K562 (cell line): Measurements from ENCODE around the gene VASH2. TPM values are rescaled to one million over a fixed set of nuclear protein-coding genes. Genes with fewer than 3 reads are reported as not detected.

Source experiments
- ATAC-seq: fragments of 200-7000 bp; cut with Tn5 transposase; 3 replicates; pipeline ENCODE4 v1.9.1; 2020; ENCODE audit warnings: moderate library complexity
- BruUV-seq: library from RNA; stranded (reverse); fragments of 400-500 nt; replicated peaks from 2 replicates; lab custom pipeline; 2021; lab: Mats Ljungman, UMichigan
- CTCF ChIA-PET: fragments of 300-600 bp; formaldehyde crosslinking; extraction: SDS; loops from one replicate; lab custom pipeline; 2021; ENCODE audit warnings: low intra/inter-chr PET ratio; lab: Yijun Ruan, JAX
- POLR2A ChIA-PET: fragments of 300-600, 350-650 bp; sonication (Branson Sonifier 250); formaldehyde crosslinking; extraction: SDS; loops from one replicate; lab custom pipeline; 2021; ENCODE audit warnings: antibody characterized with exemption, inconsistent platforms; lab: Yijun Ruan, JAX
- DNase-seq, 4 experiments: peaks; one replicate each; pipeline versions ENCODE4 v3.0.0 to v3.0.0-alpha.2; 2011 to 2018; ENCODE audit warnings: low spot score in 3 of 4, mixed read lengths in 3 of 4; ENCODE audit errors: extremely low read depth in 1 of 4
- FAIRE-seq: peaks from 2 replicates; lab custom pipeline; 2011; peaks lifted over from hg19 to GRCh38; lab: Jason Lieb, UNC
- H2AFZ ChIP-seq: 2 replicates; pipeline ENCODE4 v1.6.0; 2011; ENCODE audit warnings: low read depth, low read length, control low read depth, inconsistent platforms
- H3K27ac ChIP-seq: fragments of 200-600 bp; 3 replicates; pipeline ENCODE4 v1.8.0; 2011; ENCODE audit warnings: low read depth, mild to moderate bottlenecking, control low read depth, inconsistent platforms, low read length, moderate library complexity, mixed read lengths; ENCODE audit errors: extremely low read depth
- H3K27me3 ChIP-seq, 2 experiments: fragments of 300-600 bp in 1 of 2; 2 replicates in 1 of 2; 3 replicates in 1 of 2; pipeline versions ENCODE4 v1.6.0 to v1.8.0; 2011; ENCODE audit warnings: inconsistent platforms in 2 of 2, low read length in 2 of 2, mild to moderate bottlenecking in 1 of 2, mixed read lengths in 1 of 2, moderate library complexity in 1 of 2; ENCODE audit not compliant: control insufficient read depth in 2 of 2, insufficient read depth in 2 of 2
- H3K36me3 ChIP-seq: fragments of 300-600 bp; 3 replicates; pipeline ENCODE4 v1.8.0; 2011; ENCODE audit warnings: mild to moderate bottlenecking, low read length, inconsistent platforms; ENCODE audit not compliant: control insufficient read depth, insufficient read depth
- H3K4me1 ChIP-seq, 2 experiments: fragments of 200-600 bp in 1 of 2; replicated peaks in 1 of 2; 2 replicates in 1 of 2; 3 replicates in 1 of 2; pipeline versions ENCODE4 v1.5.1 to v1.8.0; 2011; ENCODE audit warnings: inconsistent platforms in 2 of 2, low read length in 2 of 2, mild to moderate bottlenecking in 1 of 2, mixed read lengths in 1 of 2, moderate library complexity in 1 of 2; ENCODE audit not compliant: control insufficient read depth in 2 of 2, insufficient read depth in 2 of 2
- H3K4me2 ChIP-seq: 2 replicates; pipeline ENCODE4 v1.6.1; 2011; ENCODE audit warnings: low read length, control low read depth, inconsistent platforms, mixed read lengths; ENCODE audit not compliant: insufficient read depth
- H3K4me3 ChIP-seq: fragments of 200-600 bp; sonication (generic), shearing (Covaris generic); 2 replicates; pipeline ENCODE4 v1.5.1; 2016; ENCODE audit warnings: control low read depth, inconsistent platforms
- H3K79me2 ChIP-seq: fragments of 200-600 bp; 3 replicates; pipeline ENCODE4 v1.8.0; 2011; ENCODE audit warnings: low read length, inconsistent platforms; ENCODE audit not compliant: control insufficient read depth, insufficient read depth
- H3K9ac ChIP-seq, 2 experiments: 2 replicates each; pipeline versions ENCODE4 v1.6.0 to v1.6.1; 2011; ENCODE audit warnings: low read depth in 2 of 2, low read length in 2 of 2, control low read depth in 1 of 2, inconsistent platforms in 1 of 2, mild to moderate bottlenecking in 1 of 2, mixed read lengths in 1 of 2; ENCODE audit not compliant: insufficient read depth in 1 of 2
- H3K9me1 ChIP-seq: one replicate; pipeline ENCODE4 v1.6.0; 2011; ENCODE audit warnings: inconsistent platforms, mild to moderate bottlenecking, low read length, moderate library complexity; ENCODE audit not compliant: control insufficient read depth, insufficient read depth
- H3K9me3 ChIP-seq: replicated peaks from 2 replicates; pipeline ENCODE4 v1.5.1; 2011; ENCODE audit warnings: low read depth, low read length, inconsistent platforms; ENCODE audit not compliant: control insufficient read depth, insufficient read depth
- H4K20me1 ChIP-seq: replicated peaks from 2 replicates; pipeline ENCODE4 v1.6.1; 2011; ENCODE audit warnings: low read length, inconsistent platforms, mixed read lengths; ENCODE audit not compliant: control insufficient read depth, insufficient read depth
- PTRF ChIP-seq: fragments of 450-650 bp; IDR thresholded peaks from 2 replicates; pipeline ENCODE4 v1.6.1; 2016; ENCODE audit warnings: mild to moderate bottlenecking, missing genetic modification characterization, missing compliant biosample characterization
- ZBTB33 ChIP-seq: sonication (generic); formaldehyde crosslinking; IDR thresholded peaks from 2 replicates; pipeline ENCODE4 v1.8.1; 2023; ENCODE audit warnings: mild to moderate bottlenecking, missing genetic modification reagents
- WGBS: fragments of 100-300 bp; shearing (Covaris generic); methylation state at CpG from one replicate; pipeline ENCODE4 v1.1.6; 2016; ENCODE audit warnings: low coverage, mixed read lengths; ENCODE audit not compliant: insufficient coverage; ENCODE audit errors: missing lambda C conversion rate; 5-methylcytosine and 5-hydroxymethylcytosine counted together
- in situ Hi-C: fragments of 300-500 bp; cut with MboI; formaldehyde crosslinking; loops from 4 replicates; pipeline ENCODE4 v1.15.0; 2018; ENCODE audit warnings: inconsistent platforms, mixed read lengths
- intact Hi-C: fragments of 100-400 bp; cut with micrococcal nuclease; formaldehyde crosslinking; loops from 2 replicates; pipeline ENCODE4 v1.14.2; 2022
- polyA plus RNA-seq, 8 experiments: library from polyadenylated mRNA; depleted of rRNA in 4 of 8; stranded (reverse) in 5 of 8; unstranded in 3 of 8; fragments of >200 nt; fragmentation: Nextera tagmentation in 2 of 8; fragmentation: Illumina TruSeq in 1 of 8; extraction: Ambion mirVana in 2 of 8; extraction: Trizol in 1 of 8; gene quantifications; 2 replicates each; pipeline versions ENCODE4 v1.2.1 to v1.2.3, GENCODE V29; 2011 to 2014; ENCODE audit warnings: inconsistent platforms in 1 of 8, missing spikeins in 1 of 8
- total RNA-seq, 7 experiments: library from RNA; depleted of rRNA in 6 of 7; stranded (reverse); fragments of >200 nt in 6 of 7; fragmentation: Illumina TruSeq in 2 of 7; extraction: Trizol in 2 of 7; gene quantifications; 2 replicates each; pipeline versions ENCODE4 v1.2.1 to v1.2.3, GENCODE V29; 2011 to 2021; ENCODE audit warnings: low replicate concordance in 1 of 7

Gene VASH2
- total and polyA plus RNA-seq, 9 of the 15 experiments (the other 6 are each of a cell fraction or from before 2014, with no cell fraction given), result 0.04 to 0.40 (median 0.10) TPM; not detected in 1

DNA sequence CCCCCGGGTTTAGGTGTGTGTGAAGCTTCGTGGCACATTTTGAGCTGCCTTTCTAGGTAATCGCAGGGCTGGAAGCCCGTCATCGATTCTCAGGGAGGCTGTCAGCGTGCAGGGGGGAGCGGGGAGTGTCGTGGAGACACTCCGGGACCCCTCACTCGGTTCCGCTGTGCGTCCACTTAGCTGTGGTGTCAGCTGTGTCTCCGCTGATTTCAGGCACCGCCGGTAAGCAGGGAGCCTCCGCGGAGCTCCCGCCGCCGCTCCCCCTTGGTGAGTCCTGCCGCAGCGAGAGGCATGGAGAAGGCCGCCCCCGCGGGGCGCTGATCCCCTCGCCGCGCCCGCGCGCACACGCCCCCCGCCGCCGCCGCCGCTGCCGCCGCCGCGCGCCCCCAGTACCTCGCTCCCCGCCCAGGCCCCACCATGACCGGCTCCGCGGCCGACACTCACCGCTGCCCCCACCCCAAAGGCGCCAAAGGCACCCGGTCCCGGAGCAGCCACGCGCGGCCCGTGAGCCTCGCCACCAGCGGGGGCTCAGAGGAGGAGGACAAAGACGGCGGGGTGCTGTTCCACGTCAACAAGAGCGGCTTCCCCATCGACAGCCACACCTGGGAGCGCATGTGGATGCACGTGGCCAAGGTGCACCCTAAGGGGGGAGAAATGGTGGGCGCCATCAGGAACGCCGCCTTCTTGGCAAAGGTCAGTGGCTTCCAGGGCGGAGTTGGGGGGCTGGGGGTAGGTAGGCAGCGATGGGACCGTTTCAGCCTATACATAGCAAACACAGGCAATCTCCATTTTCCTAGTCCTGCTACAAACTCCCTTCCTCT lies 995 bp downstream of the VASH2 start:
- H3K27me3 ChIP-seq, result peaks cover 67 to 77% of the 10 kb centered on the region in 2 experiments
- DNase-seq (no peak), FAIRE-seq (no peak), ATAC-seq (no peak)
- H3K9me1 ChIP-seq, result no peaks in the 10 kb centered on the region
- intact Hi-C loops, result no loop called here
- H3K27ac ChIP-seq, result no peak overlapping the region
- no peak overlapping the region for H2AFZ ChIP-seq
- H3K9ac ChIP-seq, result no peak overlapping the region
- no peaks in the 10 kb centered on the region for H3K79me2 ChIP-seq
- no peak overlapping the region for H3K4me2 ChIP-seq
- CTCF ChIA-PET, result no interaction called here
- H3K36me3 ChIP-seq, result no peaks in the 10 kb centered on the region
- H3K9me3 ChIP-seq, result no peaks in the 10 kb centered on the region
- POLR2A ChIA-PET, result interaction anchor here (0.6 to 1.5 kb wide), 4 partner anchors 13 to 33 kb away, joined by 3 to 5 read pairs (median 4); no protein-coding TSS in a partner anchor
- peaks cover 0 to 16% of the 10 kb centered on the region in 2 experiments; a peak in 2 of 5 replicates for H3K4me1 ChIP-seq
- no TSS peak for BruUV-seq
- no peak overlapping the region for H3K4me3 ChIP-seq
- WGBS, result 13% methylated on average over 25 of the region's 72 CpGs
- in situ Hi-C loops, result no loop called here
- 0 out of 2 replicates have a peak, but pooled peaks have one; percentile 29 for TF ChIP-seq ZBTB33 (CRISPR knock-in tag)
- no peak for TF ChIP-seq PTRF (tag)
- no peaks in the 10 kb centered on the region for H4K20me1 ChIP-seq
